ENCODE data around the gene SPTB. TPM values are rescaled to one million over a fixed set of nuclear protein-coding genes. Genes with fewer than 3 reads are reported as not detected.
"Not testable (repeated sequence)": the region's sequence is repeated elsewhere in the genome, so short reads cannot be mapped to it uniquely, and the experiment has no call there.

SPTB gene
- 0.84 and 1.2 TPM in 2 replicates for total RNA-seq (2014; rRNA removed; shearing (Covaris generic))

GRCh38 chr14:64879635-64880220 is at the start of gene SPTB:
TSS of gene SPTB (minus strand) at chr14:64879907. CDS start at chr14:64823094, 56,813 bp downstream.
- DNase-seq (ENCODE audit: low read depth) = no peak

GRCh38 chr14:64929014-64929359 is 49.3 kb upstream of the SPTB start:
- no peak for DNase-seq (ENCODE audit: low read depth)

- DNase-seq (ENCODE audit: low read depth) = no peak
Measured at GRCh38 chr14:64928239-64929013, 48.7 kb upstream of the SPTB start.

- no peak for DNase-seq (ENCODE audit: low read depth)
Measured at GRCh38 chr14:64927031-64927430, 47.3 kb upstream of the SPTB start.

GRCh38 chr14:64926398-64926995 is 46.8 kb upstream of the SPTB start:
- no peak for DNase-seq (ENCODE audit: low read depth)

GRCh38 chr14:64923015-64923414 is 43.3 kb upstream of the SPTB start:
- DNase-seq (ENCODE audit: low read depth) = no peak

GRCh38 chr14:64920465-64920864 is 40.8 kb upstream of the SPTB start:
- DNase-seq (ENCODE audit: low read depth) = no peak

- DNase-seq (ENCODE audit: low read depth) = no peak
Measured at GRCh38 chr14:64919618-64920017, 39.9 kb upstream of the SPTB start.

- no peak for DNase-seq (ENCODE audit: low read depth)
Measured at GRCh38 chr14:64919215-64919614, 39.5 kb upstream of the SPTB start.

- DNase-seq (ENCODE audit: low read depth) = no peak
Measured at GRCh38 chr14:64918216-64918615, 38.5 kb upstream of the SPTB start.

GRCh38 chr14:64915797-64916196 is 36.1 kb upstream of the SPTB start:
- no peak for DNase-seq (ENCODE audit: low read depth)

- DNase-seq (ENCODE audit: low read depth) = no peak
Measured at GRCh38 chr14:64915029-64915424, 35.3 kb upstream of the SPTB start.

- peak; percentile 97 for DNase-seq (ENCODE audit: low read depth)
Measured at GRCh38 chr14:64914237-64915028, 34.7 kb upstream of the SPTB start, which contains the start of gene CHURC1. TSS of gene CHURC1 (plus strand) at chr14:64914455. CDS start at chr14:64914496, 41 bp downstream.

GRCh38 chr14:64913477-64913876 is 33.8 kb upstream of the SPTB start:
- not testable (repeated sequence) for DNase-seq (ENCODE audit: low read depth)

- no peak for DNase-seq (ENCODE audit: low read depth)
Measured at GRCh38 chr14:64912261-64912660, 32.6 kb upstream of the SPTB start.

GRCh38 chr14:64910847-64911495 is 31.3 kb upstream of the SPTB start:
- peak; percentile 38 for DNase-seq (ENCODE audit: low read depth)

- peak; percentile 16 for DNase-seq (ENCODE audit: low read depth)
Measured at GRCh38 chr14:64906022-64906421, 26.3 kb upstream of the SPTB start.

- DNase-seq (ENCODE audit: low read depth) = no peak
Measured at GRCh38 chr14:64899958-64900357, 20.3 kb upstream of the SPTB start.

GRCh38 chr14:64891839-64892375 is 12.2 kb upstream of the SPTB start:
- DNase-seq (ENCODE audit: low read depth) = peak; percentile 55

GRCh38 chr14:64891173-64891838 is 11.6 kb upstream of the SPTB start:
- no peak for DNase-seq (ENCODE audit: low read depth)

GRCh38 chr14:64889352-64889751 is 9.6 kb upstream of the SPTB start:
- DNase-seq (ENCODE audit: low read depth) = no peak
